Pulmonary artery endothelial cell (primary cell): Measurements from ENCODE around the gene TRIM16. TPM values are rescaled to one million over a fixed set of nuclear protein-coding genes. Genes with fewer than 3 reads are reported as not detected.
"Not testable (repeated sequence)": the region's sequence is repeated elsewhere in the genome, so short reads cannot be mapped to it uniquely, and the experiment has no call there.

Source experiments
- DNase-seq: peaks from one replicate; pipeline ENCODE4 v3.0.0-alpha.2; 2011; ENCODE audit warnings: low read depth, low spot score
- total RNA-seq: library from RNA; depleted of rRNA; stranded (reverse); fragments of >200 nt; gene quantifications from 2 replicates; pipeline ENCODE4 v1.2.3, GENCODE V29; 2014

Gene TRIM16
- total RNA-seq, 1 donor from 2014 or later = 60.5 TPM

DNA sequence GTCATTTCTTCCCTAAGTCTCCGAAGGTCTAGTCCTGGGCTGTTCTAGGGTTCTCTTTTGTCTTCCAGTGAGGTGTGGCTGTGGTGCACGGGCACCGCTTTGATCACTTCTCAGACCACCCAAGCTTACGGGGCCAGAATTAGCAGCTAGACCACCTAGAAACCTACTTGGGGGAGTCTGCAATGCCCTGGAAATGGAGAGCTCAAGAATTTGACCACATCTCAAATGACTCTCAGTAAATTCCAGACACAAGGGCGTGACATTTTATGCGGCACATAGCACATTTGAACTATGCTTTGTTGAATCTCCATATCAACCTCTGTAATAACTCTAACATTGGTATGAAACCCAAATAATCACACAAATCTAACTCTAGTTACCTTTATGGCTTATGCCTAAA, 24.9 kb downstream of the TRIM16 start:
- no peak for DNase-seq

DNA sequence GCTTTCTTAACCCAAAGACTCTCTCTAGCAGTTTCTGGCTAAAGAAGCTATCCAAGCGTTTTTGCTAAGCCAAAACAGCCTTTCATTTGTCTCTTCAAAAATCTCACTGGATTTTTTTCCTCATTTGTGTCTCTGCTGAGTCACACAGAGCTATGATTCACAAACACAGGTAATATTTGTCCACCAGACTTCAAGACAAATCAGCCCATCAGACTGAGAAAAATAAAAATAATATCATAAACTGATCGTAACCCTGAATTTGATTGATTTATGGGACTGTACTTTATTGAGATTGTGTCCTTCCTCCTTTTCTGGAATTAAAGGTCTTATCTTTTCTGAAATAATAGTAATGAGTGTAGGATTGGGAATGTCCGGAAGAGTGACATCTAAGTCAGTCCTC, 25.8 kb downstream of the TRIM16 start:
- DNase-seq = no peak

DNA sequence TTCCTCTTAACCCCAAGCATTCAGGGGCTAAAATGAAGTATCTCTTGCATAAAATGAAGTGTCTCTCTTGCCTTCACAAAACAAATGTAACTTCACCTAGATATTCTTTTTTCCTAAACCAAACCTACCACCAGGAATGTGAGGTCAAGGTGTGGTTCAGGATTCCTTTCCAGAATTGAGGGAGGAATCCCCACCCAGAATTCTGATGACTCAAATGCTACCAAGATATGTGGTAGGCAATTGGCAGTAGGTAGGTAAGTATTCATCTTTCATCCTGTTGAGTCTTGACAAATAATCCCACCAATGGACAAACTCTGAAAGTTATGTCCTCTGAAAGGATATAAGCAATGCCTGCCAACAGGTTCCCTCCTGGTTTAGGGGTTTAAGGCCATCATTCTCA, 26.2 kb downstream of the TRIM16 start:
- DNase-seq = no peak

DNA sequence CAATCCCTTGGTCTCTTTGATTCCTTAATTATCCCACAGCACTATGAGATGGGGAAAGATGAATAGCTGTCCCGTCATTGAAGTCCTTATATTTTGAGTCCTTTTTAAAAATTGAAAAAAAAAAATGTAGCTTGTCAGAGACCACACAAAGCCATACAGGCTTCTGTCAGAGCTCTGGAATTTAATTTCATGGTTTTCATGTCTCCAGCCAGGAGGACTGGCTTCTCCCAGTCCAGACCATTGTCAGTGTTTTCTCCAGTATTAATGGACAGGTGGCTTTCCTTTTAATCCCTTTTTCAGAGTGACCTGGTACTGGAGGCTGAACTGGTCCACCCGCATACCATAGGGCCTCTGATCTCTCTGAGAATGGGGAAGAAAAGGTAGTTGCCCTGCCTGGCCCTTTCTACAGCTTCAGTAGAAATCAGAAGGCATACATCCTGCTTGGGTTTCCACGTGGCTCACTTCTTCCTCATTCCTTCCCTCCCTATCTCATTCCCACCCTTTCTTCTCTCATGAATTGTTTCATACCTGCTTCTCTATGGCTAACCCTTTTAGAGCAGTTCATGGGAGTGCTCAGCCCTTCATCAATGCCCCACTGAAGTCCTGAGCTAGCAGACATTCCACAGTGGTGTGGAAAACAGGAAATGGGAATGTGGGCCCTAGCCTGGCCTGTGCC, 29.1 kb downstream of the TRIM16 start:
- DNase-seq = no peak

- DNase-seq = not testable (repeated sequence)
Measured at GRCh38 chr17:15654401-15654800, 29.7 kb downstream of the TRIM16 start.

GRCh38 chr17:15652960-15653359, 31.2 kb downstream of the TRIM16 start:
- no peak for DNase-seq

- peak; percentile 91 for DNase-seq
Measured at GRCh38 chr17:15651583-15652110, 32.5 kb downstream of the TRIM16 start.

GRCh38 chr17:15650741-15651582, 33.1 kb downstream of the TRIM16 start:
- no peak for DNase-seq

DNA sequence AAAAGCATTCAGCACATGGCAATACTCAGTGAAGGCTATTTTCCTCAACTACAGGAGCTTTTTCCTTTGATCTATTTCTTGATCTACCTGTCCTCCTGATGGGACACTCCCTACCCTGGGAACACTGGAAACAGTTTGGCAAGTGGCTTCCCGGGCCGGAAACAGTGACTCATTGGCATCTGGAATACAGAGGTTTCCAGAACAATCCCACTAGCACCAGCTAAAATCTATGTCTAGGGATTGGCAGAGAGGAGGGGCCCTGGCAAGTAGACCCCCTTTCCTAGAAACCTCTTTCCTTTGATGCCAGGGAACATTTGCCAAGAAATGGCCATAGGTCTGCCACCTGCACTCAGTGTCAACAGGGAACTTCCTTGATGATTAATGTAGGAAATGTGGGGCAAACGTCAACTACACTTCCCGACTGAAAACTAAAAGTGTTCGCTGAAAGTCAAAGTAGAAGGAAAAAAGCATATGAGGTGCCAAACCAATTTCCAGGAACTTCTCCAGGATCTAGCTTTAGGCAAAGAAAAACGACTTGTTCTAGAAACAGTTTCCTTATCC, 34.2 kb downstream of the TRIM16 start:
- no peak for DNase-seq

GRCh38 chr17:15648386-15648785, 35.7 kb downstream of the TRIM16 start:
- no peak for DNase-seq

- DNase-seq = not testable (repeated sequence)
Measured at GRCh38 chr17:15645942-15646312, 38.2 kb downstream of the TRIM16 start.

GRCh38 chr17:15645099-15645941, 38.8 kb downstream of the TRIM16 start:
- not testable (repeated sequence) for DNase-seq

GRCh38 chr17:15642505-15643251, 41.4 kb downstream of the TRIM16 start:
- not testable (repeated sequence) for DNase-seq

DNA sequence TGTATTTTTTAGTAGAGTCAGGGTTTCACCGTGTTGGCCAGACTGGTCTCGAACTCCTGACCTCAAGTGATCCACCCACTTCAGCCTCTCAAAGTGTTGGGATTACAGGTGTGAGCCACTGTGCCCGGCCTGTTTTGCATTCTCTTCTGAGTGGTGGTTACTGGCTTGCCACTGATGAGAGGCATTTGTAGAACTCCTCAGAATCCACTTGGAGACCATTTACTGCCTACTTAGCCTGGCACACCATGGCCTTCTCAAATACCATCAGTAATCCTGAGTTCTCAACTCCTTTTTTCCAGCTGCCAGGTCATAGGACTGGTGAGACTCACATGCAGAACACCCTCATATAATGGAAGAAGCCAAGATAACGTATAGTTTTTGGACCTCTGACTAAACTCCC, 42.1 kb downstream of the TRIM16 start:
- not testable (repeated sequence) for DNase-seq

- not testable (repeated sequence) for DNase-seq
Measured at GRCh38 chr17:15630930-15631453, 53.1 kb downstream of the TRIM16 start.

DNA sequence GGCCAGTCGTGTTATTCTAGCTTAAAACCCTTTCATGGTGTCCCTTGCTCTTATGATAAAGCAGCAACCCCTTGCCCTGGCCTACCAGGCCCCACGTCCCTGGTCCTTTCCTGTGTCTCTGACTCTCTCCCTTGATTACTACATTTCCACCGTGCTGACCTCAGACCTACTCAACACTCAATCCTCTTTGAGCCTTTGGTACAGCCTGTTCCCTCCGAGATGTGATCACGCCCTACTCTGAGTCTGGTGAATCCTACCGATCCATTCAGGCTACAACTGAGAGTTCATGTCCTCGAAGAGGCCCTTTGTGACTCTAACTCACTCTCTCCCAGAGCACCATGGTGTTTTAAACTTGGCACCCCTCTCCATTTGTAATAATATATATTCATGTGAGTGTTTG, 54.1 kb downstream of the TRIM16 start:
- DNase-seq = not testable (repeated sequence)

GRCh38 chr17:15623661-15624209, 60.4 kb downstream of the TRIM16 start:
- not testable (repeated sequence) for DNase-seq

DNA sequence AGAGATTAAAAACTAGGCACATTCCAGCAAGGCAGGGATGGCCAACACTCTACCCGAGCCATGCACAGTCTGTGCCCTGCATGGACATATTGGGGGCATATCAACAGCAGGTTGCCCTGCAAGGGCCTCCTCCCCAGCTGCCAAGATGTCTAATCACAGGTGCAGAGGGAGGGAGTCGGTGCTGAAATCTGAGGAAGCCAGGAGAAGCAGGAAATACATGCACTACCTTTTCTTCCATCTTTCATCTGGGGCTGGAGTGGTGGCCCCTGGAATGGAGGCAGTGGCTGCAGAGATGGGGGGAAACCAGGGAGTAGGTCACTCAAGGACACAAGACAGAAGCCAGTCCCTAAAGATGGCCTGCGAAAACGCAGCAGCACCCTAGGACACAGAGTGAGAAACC, 60.9 kb downstream of the TRIM16 start:
- DNase-seq = not testable (repeated sequence)

- DNase-seq = not testable (repeated sequence)
Measured at GRCh38 chr17:15622124-15622523, 62.0 kb downstream of the TRIM16 start.
